GM03348 (cell line): ENCODE results near the gene SELENOP.
"Not testable (repeated sequence)": the region's sequence is repeated elsewhere in the genome, so short reads cannot be mapped to it uniquely, and the experiment has no call there.

Experiments
- DNase-seq: peaks from one replicate; pipeline ENCODE4 v3.0.0; 2012; ENCODE audit warnings: low spot score

Gene SELENOP

DNA sequence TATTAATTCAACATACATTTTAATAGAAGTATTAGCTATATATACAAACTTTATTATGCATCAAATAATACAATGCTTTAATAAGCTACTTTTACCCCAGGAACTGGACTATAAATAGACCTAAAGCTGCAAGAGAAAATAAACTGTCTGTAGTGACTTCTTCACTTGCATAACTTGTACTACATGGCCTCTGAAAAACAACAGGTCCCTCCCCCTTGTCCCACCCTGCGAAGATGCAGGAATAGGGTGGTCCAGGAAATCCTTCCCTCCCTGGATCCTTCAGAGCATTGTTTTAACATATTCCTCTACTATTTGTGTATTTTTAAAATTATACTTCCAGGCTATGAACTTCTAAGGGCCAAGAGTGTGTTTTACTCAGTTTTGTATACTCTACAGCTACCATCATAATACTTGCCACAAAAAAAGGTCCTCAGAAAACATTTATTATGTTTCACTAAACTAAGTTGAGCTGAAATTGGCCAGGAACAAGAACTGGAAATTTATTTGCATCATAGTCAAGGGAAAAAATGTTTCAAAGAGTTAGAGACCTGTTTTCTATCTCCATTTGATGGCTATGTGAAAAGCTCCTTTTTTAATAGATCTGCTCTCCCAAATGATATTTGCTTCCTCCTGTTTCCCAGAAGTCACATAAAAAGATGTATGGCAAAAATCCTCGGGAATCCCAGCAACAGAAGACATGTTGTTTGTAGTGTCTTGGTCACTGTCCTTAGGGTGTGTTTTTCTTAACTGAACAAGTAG lies 15.2 kb upstream of the SELENOP start:
- DNase-seq, result no peak

DNA sequence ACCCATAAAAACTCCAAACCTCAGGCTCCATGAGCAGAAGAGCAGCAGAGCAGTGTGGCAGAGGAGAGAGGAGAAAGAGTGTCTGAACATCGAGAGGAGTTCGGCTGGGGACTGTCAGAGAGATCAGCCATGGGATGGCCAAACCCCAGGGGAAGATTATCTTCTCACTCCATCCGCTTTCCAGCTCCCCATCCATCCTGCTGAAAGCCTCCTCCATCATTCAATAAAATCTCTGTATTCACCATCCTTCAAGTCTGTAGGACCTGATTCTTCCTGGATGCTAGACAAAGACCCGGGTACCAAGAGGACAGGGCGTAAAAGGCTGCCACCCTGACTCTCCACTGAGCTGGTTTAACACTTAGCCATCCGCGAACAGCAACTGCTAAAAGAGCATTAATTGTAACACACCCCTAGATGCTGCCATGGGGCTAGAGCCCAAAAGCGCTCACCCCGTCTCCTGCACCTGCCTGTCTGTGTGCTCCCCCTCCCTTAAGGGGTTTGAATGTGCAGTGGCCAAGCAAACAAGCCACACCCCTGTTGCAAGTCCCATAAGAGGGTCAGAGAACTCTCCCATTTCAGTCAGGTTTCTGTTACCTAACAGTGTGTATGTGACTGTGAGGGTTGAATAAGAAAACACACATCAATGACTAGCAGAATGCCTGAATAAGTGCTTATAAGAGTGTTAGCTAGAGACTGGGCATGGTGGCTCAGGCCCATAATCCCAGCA lies 13.9 kb upstream of the SELENOP start:
- DNase-seq, result no peak

DNA sequence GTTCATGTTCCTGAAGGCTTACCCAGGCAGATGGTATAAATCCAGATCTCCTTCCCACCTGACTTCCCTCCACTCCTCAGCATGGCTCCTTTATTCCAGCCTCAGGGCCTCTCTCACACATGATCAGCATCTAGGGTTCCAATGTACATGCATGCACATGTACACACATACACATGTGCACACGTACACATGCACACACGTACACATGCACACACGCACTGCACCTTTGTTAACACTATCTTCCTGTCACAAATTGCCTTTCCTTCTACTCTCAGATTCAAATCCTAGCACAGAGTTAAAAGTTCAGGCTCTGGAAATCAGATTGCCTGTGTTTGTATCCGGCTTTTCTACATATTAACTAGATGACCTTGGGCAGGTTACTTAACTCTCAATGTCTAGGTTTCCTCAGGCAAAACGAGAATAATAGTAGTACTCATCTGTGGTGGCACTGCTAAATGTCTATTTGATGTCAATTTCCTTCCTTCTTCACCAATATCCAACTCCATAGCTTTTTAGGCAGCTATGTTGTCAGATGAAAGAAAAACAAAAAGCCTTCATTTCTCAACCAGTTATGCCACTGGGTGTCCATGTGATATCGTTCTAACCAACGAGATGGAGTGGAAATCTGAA lies 12.8 kb upstream of the SELENOP start:
- DNase-seq, result no peak

DNA sequence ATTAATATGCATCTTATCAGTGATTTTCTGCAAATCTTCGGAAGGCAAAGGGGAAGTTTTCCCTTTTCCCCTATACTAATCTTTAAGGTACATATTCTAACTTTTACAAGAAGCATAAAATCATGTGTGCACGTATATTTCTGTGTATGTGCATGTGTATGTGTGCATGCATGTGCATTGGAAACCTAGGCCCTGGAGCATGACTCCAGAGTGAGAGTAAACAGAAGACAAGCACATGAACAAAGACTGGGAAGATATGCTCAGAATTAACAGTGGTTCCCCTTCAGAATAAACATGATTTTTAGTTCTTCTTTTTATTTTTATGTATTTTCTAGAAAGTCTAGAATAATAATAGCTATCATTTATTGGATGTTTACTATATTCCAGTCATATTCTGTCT lies 10.9 kb upstream of the SELENOP start:
- no peak for DNase-seq

DNA sequence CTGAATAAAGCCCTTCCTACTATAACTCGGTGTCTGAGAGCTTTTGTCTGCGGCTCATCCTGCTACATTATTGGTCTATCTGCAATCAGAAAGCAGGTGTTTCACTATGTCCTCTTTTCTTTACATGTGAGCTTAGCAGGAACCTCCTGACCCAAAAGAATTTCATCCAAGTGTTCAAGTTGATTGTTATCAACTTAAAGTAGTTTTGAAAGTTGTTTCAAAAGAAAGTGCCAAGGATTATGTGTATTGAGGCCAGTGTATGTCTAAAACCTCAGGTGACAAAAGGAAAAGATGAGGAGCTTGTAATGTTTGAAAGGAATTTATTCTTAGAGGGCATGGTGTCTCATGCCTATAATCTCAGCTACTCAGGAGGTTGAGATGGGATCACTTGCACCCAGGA lies 8.1 kb upstream of the SELENOP start:
- DNase-seq, result no peak

DNA sequence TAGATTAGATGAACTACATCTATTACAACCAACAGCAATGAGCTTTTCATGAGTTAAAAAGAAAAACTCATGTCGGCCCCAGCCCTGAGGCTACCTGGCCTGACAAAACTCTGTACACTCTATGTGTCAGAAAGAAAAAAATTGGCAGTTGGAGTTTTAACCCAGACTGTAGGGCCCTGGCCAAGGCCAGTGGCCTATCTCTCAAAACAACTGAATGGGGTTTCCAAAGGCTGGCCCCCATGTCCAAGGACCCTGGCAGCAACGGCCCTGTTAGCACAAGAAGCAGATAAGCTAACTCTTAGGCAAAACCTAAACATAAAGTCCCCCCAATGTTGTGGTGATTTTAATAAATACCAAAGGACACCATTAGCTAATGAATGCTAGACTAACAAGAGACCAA lies 4.9 kb upstream of the SELENOP start:
- not testable (repeated sequence) for DNase-seq

DNA sequence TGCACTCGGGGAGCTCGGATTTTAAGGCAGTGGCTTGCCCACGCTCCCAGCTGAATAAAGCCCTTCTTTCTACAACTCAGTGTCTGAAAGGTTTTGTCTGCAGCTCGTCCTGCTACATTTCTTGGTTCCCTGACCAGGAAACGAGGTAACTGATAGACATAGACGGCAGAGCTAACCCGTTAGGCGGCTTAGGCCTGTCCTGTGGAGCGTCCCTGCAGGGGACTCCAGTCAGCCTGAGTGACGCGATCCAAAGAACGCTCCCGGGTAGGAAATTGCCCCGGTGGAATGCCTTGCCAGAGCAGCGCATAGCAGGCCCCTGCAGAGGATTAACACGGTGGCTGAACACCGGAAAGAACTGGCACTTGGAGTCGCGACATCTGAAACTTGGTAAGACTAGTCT lies 1.8 kb upstream of the SELENOP start:
- no peak for DNase-seq

DNA sequence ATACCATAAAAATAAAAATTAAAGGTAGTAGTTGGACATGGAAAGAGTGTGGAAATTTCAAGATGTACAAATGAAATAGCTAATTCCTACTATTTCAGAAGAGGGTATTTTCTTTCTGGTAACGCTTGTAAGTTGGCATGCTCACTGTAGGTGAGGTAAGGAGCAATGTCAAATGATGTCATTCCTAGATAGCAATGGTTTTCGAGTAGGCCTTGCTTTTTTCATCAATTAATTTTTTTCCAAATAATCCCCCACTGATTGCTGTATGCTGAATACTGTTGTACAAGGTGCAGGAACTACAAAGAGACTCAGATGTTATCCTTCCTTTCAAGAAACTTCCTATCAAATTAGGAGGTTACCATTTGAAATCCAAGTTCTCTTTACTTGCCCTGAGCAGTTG lies 928 bp upstream of the SELENOP start:
- no peak for DNase-seq

DNA sequence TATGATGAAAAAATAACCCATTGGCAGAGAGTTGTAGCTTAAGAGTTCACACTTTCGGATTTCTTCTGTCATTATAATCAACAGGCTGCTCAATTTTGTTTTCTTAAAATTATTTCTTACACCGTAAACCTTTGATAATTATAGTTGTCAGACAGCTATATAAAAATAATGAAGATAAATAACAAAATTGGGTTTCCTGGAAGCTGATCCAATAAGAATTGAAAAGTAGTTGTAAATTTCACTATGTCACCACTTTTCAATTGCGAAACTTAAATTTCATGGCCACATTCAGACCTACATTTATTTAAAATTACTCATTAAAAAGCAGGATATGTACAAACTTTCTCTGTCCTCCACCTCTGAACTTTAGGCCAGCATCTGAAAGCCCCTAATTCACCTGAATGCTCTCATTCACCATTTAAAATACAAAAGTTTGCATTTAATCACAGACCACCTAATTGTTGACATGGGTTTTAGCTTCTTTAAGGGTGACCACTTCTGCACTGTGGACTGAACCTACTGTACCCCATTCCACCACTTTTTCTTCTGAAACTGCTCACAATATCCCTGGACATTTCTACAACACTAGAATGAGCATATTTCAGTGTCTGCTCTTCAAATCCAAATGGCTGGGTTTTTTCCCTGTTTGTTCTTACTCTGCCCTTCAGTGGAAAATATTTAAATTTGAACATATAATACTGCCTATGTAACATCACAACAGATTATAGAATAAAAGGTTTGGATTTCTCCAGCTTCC lies 680 bp downstream of the SELENOP start:
- no peak for DNase-seq

DNA sequence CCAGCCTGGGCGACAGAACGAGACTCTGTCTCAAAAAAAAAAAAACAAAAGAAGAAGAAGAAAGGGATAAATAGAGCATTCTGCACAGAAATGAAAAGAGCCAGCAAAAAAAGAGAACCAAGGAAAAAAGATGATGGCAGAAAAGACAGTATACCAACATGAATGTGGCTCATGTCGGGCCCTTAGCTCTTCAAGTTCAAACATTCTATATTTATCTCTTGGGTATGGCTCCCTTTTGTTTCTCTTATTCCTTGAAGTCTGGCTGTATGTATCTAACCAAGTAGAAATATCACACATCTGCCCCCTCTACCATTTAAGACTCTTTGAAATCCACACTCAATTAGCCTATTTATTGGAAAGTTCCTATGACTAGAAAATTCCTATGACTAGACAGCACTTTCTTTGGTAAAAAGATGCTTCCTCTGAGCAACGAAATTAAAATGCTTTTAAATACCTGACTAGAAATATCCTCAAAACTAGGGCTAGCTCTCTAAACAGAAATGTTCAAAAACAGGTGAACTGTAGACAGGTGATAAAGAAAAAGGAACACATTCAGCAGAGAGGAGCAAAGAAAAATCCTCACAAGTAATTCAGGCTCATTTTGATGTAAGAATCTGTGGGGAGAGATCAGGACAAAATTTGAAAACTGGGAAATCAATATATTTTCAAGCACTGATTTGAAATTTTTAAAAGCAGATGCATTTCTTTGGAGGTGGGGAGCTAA lies 2.6 kb downstream of the SELENOP start:
- no peak for DNase-seq

DNA sequence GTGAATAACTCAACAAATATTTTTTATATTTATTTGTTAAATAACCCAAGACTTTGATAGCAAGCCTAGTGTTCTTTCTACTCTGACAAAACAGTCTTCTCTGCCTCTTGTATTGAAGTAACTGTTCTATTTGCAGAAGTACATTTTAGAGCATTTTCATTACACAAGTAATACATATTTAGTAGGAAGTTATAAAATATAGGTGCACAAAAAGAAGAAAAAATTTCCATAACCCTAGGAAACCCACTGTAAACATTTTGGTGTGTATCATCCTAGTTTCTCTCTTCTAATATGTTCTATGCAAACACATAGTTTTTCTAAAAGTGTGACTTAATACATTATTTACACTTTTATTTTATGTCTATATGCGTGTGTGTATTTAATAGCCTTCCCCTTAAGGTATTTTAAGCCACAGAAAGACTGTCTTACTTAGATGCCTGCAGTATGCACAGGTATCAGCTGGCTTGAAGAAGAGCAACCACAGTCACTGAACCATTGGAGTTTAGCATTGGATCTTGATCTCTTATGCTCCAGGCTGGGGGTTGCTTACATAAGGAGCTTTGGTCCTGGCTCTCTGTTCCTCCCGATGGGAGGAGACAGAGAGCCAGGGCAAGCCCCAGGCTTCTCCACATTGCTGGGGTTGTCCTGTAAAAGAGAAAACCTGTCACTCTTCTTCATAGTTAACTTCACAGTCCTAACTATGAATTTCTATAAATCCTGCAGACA lies 3.8 kb downstream of the SELENOP start:
- no peak for DNase-seq

DNA sequence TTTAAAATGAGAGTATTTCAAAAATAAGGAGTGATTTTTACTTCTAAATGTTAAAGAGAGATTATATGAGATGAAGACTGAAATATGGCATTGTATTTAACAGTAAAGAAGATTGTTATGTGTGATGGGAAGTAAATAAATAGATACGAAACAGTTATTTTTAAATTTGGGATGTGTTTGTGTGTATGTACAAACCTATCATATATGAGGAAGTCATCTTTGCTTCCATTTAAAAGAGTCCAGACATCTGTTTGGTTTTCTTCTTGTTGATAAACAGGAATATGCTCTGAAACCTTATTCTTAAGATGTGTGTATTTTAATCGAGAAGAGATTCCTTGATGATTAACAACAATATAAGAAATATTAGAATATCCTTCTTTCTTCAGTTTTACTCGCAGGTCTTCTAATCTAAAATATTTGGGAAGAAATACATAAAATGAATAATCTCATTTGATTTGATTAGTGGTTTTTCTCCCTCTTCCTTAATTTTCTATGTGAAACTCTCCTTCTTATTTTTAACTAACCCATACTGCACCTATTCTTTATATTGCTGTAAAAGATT lies 4.9 kb downstream of the SELENOP start:
- no peak for DNase-seq

DNA sequence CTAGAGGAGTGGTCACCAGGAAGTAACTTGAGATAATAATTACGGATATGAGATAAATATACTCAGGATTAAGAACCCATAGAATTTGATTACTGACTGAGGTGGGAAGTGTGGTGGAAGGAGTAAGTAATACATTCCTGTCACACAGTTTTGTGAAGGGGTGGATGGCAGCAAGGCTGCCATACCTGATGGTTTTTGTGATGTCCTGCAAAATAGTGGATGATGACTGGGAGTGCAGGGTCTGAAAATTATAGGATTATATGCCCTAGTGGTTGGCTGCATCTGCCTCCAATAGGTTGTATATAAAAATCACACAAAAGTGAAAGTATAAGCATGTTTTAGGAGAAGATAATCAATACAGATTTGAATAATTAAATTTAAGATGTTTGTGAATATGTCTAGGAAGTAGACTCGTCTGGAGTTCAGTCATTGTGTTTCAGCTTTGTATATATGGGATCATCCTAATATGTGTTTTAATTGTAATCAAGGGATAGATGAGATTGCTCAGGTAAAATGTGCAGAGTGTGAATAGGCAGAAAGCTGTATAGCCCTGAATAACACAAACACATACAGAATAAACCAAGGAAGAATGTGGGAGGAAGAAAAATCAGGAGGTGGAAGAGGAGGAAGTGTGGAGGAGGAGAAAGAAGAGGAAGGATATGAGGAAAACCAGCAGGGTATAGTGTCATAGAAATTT lies 5.5 kb downstream of the SELENOP start:
- DNase-seq, result no peak

DNA sequence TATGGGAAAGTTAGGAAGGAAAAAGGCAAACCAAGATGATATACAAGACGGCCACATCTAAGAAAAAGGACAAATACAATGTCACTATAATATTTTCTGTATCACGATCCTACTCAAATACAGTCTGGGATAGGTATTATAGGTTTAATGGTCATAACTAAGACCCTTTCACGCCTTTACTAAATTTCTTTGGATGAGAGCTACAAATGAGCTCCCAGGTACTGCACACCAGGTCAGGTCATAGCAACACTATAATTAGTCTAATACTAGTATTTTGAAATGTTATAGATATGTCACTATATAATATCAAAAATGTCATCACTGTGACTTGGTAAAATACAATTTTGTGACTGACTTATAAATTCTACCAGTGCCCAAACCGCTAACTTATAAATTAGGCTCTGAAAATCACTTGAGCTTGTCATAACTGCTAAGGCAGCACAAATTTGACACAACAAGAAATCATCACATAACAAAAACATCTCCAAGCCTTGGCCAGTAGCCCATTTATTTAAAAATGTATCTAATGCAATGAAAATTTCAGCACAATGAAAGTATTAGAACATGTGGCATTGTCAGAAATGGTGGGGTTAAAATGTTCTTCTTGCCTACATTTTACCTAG lies 6.9 kb downstream of the SELENOP start:
- no peak for DNase-seq

DNA sequence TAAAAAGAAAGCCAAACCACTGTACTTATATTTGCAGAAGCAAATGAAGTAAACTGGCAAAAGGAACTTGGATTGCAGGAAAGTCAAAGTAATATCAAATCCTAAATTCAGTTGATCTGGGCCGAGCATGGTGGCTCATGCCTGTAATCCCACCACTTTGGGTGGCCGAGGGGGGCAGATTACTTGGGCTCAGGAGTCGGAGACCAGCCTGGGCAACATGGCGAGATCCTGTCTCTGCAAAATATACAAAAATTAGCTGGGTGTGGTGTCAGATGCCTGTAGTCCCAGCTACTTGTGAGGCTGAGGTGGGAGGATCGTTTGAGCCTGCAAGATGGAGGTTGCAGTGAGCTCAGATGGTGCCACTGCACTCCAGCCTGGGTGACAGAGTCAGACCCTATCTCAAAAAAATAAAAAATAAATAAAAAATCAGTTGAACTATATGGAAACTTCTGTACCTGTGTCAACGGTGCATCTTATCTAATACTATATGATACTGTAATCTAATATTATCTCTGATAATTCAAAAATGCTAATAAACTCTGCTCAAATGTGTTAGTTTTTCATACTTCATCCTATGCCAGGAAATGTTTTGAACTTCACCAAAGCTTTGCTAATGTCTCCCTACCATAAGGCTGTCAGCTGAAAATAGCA lies 10.1 kb downstream of the SELENOP start:
- no peak for DNase-seq

DNA sequence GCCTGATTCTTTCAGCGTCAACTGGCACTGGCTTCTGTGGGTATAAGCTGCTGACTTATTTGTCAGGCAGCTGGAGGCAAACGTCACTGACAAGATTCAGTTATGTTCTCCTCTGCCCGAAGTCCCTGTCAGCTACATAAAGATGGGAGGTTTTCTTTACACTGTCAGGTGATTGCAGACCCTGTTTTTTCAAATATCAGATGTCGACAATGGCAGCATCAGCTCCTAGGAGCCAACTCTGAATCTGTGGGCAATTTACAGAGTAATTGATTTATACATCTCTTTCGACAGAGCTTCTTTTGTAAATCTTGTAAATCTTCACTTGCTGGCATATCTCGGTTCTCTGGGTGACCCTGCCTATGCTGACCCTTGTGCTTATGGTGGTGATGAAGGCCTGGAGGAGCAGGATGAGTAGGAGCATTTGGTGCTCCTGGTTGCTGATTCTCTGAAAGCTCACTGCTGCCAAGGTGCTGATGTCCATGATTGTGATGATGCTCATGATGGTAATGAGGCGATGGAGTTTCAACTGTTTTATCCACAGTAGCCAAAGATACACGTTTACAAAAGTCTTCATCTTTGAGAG lies 10.9 kb downstream of the SELENOP start:
- DNase-seq, result no peak

DNA sequence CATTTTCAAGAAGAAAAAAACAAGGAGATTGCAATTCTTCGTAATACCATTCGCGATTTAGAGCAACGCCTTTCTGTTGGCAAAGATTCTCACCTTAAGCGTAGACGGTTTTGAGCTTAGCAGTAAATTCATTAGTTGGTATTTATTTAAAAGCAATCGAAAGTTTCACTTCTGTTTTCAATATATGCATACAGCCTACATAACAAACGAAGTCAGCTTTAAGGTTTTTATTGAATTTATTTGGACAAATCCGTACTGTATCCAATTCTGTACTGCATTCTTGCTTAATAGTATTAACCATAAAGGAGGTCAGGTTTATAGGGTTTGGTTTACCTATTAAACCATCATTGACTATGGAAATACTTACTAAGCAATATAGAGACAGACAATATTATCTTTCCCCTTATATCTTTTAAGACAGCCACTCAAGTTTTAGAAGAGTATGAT lies 12.0 kb downstream of the SELENOP start:
- no peak for DNase-seq

DNA sequence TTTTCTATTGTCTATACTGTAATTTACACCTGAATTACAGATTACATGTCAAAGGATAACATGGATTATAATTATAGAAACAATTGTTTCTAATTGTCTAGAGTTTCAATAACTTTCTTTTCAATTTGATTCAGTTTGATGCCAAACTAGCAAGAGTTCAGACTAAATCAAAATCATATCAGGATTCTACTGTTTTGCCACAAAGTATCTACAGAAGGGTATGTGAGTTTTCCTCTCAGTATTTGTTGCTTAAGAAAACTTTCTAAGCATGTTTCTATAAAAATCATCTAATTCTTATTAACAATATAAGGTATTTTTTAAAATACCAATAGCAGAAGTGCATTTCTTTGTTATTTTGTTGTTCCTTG lies 12.5 kb downstream of the SELENOP start:
- DNase-seq, result no peak
